Fibroblast of lung (primary cell): Measurements from ENCODE around the gene FLNB. TPM values are rescaled to one million over a fixed set of nuclear protein-coding genes. Genes with fewer than 3 reads are reported as not detected.
"Not testable (repeated sequence)": the region's sequence is repeated elsewhere in the genome, so short reads cannot be mapped to it uniquely, and the experiment has no call there.

ENCODE experiments used
- DNase-seq, 2 donors: peaks; one replicate each; pipeline versions ENCODE4 v3.0.0 to v3.0.0-alpha.2; 2010; ENCODE audit warnings: low read depth in 2 of 2
- H2AFZ ChIP-seq: 2 replicates; pipeline ENCODE4 v1.5.1; 2012; ENCODE audit warnings: low read length, control low read depth, inconsistent platforms
- H3K27ac ChIP-seq: 2 replicates; pipeline ENCODE4 v1.5.1; 2011; ENCODE audit warnings: low read length, control low read depth; ENCODE audit not compliant: insufficient read depth
- H3K27me3 ChIP-seq: 2 replicates; pipeline ENCODE4 v1.5.1; 2011; ENCODE audit warnings: mild to moderate bottlenecking, low read length; ENCODE audit not compliant: control insufficient read depth, insufficient read depth
- H3K36me3 ChIP-seq: 2 replicates; pipeline ENCODE4 v1.5.1; 2011; ENCODE audit warnings: low read length; ENCODE audit not compliant: control insufficient read depth, insufficient read depth
- H3K4me1 ChIP-seq: 2 replicates; pipeline ENCODE4 v1.5.1; 2011; ENCODE audit warnings: low read length; ENCODE audit not compliant: control insufficient read depth, insufficient read depth; ENCODE audit errors: extremely low read depth
- H3K4me2 ChIP-seq: 2 replicates; pipeline ENCODE4 v1.5.1; 2011; ENCODE audit warnings: low read length, control low read depth; ENCODE audit not compliant: insufficient read depth; ENCODE audit errors: extremely low read depth
- H3K4me3 ChIP-seq, 4 experiments: fragments of 200-600 bp in 1 of 4; sonication (generic) in 1 of 4; replicated peaks in 1 of 4; 2 replicates each; pipeline ENCODE4 v1.5.1; 2011 to 2016; ENCODE audit warnings: low read length in 4 of 4, low read depth in 3 of 4, mild to moderate bottlenecking in 3 of 4, control low read depth in 2 of 4, inconsistent platforms in 1 of 4, mixed read lengths in 1 of 4; ENCODE audit not compliant: insufficient read depth in 1 of 4; ENCODE audit errors: control extremely low read depth in 1 of 4
- H3K79me2 ChIP-seq: 2 replicates; pipeline ENCODE4 v1.5.1; 2012; ENCODE audit warnings: mild to moderate bottlenecking, low read length, inconsistent platforms; ENCODE audit not compliant: control insufficient read depth, insufficient read depth
- H3K9ac ChIP-seq: 2 replicates; pipeline ENCODE4 v1.5.1; 2011; ENCODE audit warnings: mild to moderate bottlenecking, low read length, control low read depth; ENCODE audit not compliant: insufficient read depth
- H3K9me3 ChIP-seq: 2 replicates; pipeline ENCODE4 v1.5.1; 2012; ENCODE audit warnings: low read depth, low read length; ENCODE audit not compliant: control insufficient read depth, insufficient read depth
- H4K20me1 ChIP-seq: 2 replicates; pipeline ENCODE4 v1.5.1; 2011; ENCODE audit warnings: low read length; ENCODE audit not compliant: control insufficient read depth, insufficient read depth; ENCODE audit errors: extremely low read depth
- EZH2 ChIP-seq: IDR thresholded peaks from 2 replicates; pipeline ENCODE4 v1.5.1; 2012; ENCODE audit warnings: low read length, control low read depth, mild to moderate bottlenecking; ENCODE audit errors: missing control alignments
- polyA plus RNA-seq, 2 donors: library from polyadenylated mRNA; depleted of rRNA in 1 of 2; stranded (reverse) in 1 of 2; unstranded in 1 of 2; fragments of >200 nt; gene quantifications; 2 replicates each; pipeline ENCODE4 v1.2.1, GENCODE V29; 2011 to 2012; ENCODE audit warnings: missing spikeins in 1 of 2
- total RNA-seq: library from RNA; depleted of rRNA; stranded (reverse); fragments of >200 nt; gene quantifications from 2 replicates; pipeline ENCODE4 v1.2.1, GENCODE V29; 2014
- TF ChIP-seq, protein P1 (sequence below), 2 donors: IDR thresholded peaks in 1 of 2; conservative IDR thresholded peaks in 1 of 2; 1 replicate in 1 of 2; 2 replicates in 1 of 2; pipeline ENCODE4 v1.5.1; 2011 to 2012; ENCODE audit warnings: low read length in 2 of 2, control low read depth in 1 of 2, inconsistent platforms in 1 of 2, low read depth in 1 of 2, mild to moderate bottlenecking in 1 of 2

FLNB gene
- total and polyA plus RNA-seq, 2 donors (not counting 1 experiment from before 2014, with no cell fraction given): 81.7 to 105 TPM

DNA sequence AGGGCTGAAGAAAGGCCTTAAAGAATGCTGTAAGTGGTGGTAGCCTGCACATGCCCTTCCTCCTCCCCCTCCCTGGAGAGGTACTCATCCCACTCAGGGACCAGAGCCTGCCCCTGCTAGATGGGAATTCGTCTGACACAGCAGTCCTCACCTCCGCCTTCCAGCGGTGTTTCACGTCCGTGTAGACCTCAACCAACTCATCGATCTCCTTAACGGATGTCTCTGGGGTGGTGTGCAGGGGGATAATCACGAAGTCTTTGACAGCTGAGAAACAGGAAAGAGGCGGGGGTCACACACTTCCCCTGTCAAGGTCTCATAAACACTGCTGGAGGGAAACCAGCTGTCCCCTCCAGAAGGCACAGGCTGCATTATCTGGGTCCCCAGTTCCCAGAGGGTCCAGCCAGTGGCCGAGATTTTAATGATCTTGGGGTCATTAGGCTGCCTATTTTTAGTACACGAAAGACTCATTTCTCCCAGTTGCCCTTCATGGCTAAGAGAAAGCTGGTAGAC lies 192.7 kb downstream of the FLNB start:
- no peak overlapping the region for H3K4me3 ChIP-seq
- peaks cover 8% of the 10 kb centered on the region for H3K27me3 ChIP-seq
- H3K4me1 ChIP-seq: no peaks in the 10 kb centered on the region
- no peak for DNase-seq
- H3K36me3 ChIP-seq: no peaks in the 10 kb centered on the region
- no peaks in the 10 kb centered on the region for H3K79me2 ChIP-seq
- no peak overlapping the region for H2AFZ ChIP-seq
- no peak overlapping the region for H3K27ac ChIP-seq
- no peak overlapping the region for H3K9ac ChIP-seq
- TF ChIP-seq EZH2: no peak
- TF ChIP-seq, protein P1, sequence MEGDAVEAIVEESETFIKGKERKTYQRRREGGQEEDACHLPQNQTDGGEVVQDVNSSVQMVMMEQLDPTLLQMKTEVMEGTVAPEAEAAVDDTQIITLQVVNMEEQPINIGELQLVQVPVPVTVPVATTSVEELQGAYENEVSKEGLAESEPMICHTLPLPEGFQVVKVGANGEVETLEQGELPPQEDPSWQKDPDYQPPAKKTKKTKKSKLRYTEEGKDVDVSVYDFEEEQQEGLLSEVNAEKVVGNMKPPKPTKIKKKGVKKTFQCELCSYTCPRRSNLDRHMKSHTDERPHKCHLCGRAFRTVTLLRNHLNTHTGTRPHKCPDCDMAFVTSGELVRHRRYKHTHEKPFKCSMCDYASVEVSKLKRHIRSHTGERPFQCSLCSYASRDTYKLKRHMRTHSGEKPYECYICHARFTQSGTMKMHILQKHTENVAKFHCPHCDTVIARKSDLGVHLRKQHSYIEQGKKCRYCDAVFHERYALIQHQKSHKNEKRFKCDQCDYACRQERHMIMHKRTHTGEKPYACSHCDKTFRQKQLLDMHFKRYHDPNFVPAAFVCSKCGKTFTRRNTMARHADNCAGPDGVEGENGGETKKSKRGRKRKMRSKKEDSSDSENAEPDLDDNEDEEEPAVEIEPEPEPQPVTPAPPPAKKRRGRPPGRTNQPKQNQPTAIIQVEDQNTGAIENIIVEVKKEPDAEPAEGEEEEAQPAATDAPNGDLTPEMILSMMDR (conservative IDR thresholded peaks at IDR 0.05 in 1 of 2, IDR thresholded peaks at IDR 0.05 in 1 of 2; ENCODE audit: low read depth in 1 of 2, low read length in 2 of 2): no peak
- H4K20me1 ChIP-seq: no peaks in the 10 kb centered on the region
- no peak overlapping the region for H3K4me2 ChIP-seq
- no peaks in the 10 kb centered on the region for H3K9me3 ChIP-seq

DNA sequence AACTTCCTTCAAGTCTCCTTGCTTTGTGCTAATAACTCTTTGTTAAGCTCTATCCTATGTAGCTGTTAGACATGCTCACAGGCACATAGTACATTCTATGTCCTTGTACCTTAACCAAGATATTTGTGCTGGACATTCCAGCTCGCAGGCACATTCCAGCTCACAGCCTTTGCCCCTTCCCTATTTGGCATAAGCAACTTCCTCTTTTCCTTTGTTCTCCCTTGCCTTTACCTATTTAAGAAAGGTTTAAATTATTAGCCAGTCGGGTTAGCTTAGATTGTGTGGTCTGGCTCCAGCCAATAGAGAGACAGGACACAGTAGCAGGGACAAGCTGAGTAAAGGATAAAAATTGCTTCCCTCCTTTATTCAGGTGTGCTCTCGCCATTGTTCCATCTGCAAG lies 193.2 kb downstream of the FLNB start:
- H3K27me3 ChIP-seq, H3K9ac ChIP-seq, DNase-seq, H3K36me3 ChIP-seq, H3K27ac ChIP-seq, H3K4me3 ChIP-seq, H3K79me2 ChIP-seq, H4K20me1 ChIP-seq, H3K9me3 ChIP-seq, H3K4me1 ChIP-seq, H3K4me2 ChIP-seq, H2AFZ ChIP-seq: not testable (repeated sequence)

DNA sequence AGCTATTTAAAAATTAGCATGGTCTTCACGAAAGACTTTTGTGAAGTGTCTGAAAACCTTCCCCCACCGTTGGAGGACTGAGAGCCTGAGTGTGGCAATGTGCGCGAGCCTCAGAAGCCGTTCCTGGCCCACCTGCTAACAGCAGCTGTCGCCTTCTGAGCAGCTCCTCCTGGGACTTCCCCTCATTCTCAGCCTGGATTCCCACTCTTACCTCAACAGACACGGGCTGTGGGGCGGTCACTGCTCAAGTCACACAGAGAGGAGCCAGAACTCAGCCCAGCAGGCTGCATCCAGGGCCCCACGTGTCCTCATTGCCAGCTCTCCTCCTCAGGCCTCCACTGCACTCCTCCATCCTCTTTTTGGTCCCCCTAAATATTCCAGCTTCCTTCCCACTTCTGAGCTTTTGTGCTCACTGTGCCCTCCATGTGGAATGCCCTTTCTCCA lies 194.7 kb downstream of the FLNB start:
- Histone ChIP-seq H3K9me3 (no peaks in the 10 kb centered on the region), H3K4me3 (no peak overlapping the region), H3K36me3 (no peaks in the 10 kb centered on the region), H3K4me2 (no peak overlapping the region), H3K27ac (no peak overlapping the region), H2AFZ (no peak overlapping the region), H3K9ac (no peak overlapping the region), H3K27me3 (peaks cover 8% of the 10 kb centered on the region), H3K4me1 (peaks cover 2% of the 10 kb centered on the region), H3K79me2 (no peaks in the 10 kb centered on the region), H4K20me1 (no peaks in the 10 kb centered on the region)
- TF ChIP-seq, protein P1 (conservative IDR thresholded peaks at IDR 0.05 in 1 of 2, IDR thresholded peaks at IDR 0.05 in 1 of 2; ENCODE audit: low read depth in 1 of 2, low read length in 2 of 2): no peak
- no peak for TF ChIP-seq EZH2
- DNase-seq: no peak
